Measurements from ENCODE around the gene MZF1.

Gene MZF1

DNA sequence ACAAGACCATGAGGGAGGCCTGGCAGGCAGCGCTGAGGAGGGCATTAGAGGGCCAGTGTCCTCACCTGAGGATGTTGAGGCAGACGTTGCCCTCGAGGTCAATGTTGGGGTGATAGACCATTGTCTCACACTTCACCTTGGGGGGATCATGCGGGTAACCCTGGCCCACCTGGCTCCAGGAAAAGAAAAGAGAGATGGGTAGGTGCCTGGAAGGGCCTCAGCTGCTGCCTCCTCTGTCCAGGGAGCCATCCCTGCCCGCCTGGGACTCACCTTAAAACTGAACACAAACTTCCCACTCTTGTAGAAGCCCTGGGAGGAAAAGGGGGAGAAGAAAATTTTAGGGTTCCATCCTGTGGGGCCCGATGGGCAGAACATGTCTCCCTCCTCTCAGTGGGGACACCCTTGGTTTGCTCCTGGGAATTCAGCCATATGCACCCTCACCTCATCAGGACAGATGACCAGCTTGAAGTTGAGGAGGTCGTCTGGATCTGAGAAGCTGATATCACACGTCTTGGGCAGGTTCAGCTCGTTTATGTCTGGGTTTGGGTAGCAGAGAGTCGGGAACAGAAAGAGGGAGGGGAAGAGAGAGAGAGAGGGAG, 16.4 kb downstream of the MZF1 start:
- FAIRE-seq (no peak), DNase-seq (ENCODE audit: low spot score) (no peak)

DNA sequence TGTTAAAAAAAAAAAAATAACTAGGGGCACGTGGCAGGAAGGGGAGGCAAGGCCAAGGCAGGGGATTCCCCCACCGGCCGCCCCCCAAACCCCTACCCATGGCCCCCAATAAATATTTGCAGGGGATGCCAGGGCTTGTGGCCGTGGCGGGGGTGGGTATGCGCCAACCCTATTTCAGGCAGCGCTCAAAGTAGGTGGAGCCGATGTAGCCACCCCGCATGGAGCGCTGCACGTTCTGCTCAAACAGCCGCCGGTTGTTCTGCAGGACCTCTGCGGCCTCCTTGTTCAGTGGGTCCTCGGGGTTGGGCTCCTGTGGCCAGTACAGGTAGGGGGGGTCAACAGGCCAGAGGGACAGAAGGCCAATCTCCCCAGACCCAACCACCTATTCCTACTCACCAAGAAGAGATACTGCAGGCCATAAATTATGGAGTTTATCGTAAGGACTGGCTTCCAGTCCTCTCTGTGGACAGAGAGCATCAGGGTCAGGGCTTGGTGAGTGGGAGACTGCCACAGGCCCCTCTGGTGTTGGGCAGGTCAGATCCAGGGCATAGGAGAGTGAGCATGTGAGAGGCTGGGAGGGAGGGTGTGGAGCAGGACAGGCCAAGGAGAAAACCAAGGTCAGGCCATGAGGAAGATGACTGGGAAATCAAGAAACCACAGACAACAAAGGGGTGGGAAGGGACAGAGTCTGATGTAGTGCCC, 17.1 kb downstream of the MZF1 start:
- no peak for DNase-seq (ENCODE audit: low spot score)
- FAIRE-seq = no peak

DNA sequence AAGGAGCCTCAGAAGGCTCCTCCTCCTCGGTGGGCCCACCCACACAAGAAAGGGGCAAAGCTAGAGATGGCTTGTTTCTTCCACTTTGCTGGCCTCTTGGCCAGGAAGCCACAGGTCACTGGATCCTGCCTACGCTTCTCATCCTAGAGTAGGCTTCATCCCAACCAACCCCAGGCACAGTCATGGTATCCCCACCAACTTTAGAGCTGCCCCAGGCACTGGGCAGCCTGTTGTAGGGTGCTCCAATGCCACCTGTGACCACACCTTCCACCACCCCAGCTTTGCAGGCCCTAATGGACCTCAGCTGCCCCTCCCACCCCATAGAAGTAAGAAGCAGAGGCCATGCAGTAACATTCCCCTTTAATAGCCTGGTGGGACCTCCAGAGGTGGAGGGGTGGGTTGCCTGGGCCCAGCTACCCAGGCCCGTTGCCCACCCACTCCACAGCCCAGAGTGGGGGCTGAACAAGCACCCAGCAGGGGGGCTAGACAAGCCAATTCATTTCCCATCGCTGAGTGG, 17.7 kb downstream of the MZF1 start:
- FAIRE-seq = no peak
- no peak for DNase-seq (ENCODE audit: low spot score)

DNA sequence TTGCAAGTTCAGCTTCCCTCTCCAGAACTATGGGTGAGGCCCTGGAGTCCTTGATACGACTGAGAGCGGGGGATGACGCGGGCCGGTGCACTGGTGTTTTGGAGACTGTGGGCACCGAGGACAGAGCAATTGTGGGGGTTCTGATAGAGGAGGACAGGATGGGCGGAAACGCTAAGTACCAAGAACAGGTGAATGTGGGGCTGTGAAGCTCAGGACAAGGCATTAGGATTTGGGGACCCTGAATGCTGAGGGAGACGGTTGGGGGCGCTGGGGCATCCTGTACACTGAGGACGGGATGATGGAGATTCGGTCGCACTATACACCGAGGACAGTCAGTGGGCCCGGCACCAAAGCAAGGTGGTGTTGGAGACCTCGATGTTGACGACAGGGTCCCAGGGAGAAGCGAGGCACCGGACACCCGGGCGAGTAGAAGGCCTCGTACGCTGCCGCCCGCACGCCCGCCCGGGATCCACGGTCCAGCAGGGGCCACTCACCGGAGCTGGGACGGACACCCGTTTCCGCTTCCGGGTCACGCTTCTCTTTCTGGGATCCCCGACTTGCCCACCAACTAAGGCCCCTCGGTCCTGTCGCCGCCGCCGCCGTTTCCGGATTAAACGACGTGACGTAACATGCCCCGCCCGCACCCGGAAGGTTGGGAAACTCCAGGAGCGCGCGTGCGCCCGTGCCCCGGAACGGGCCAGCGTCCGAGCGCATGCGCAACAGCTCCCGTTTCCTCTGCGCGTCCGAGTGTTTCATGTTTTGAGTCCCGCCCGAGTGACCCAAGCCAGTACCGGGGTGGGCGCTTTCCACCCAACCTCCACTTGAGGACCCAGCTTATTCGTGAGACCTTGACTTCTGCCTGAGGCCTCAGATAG, 18.4 kb downstream of the MZF1 start, which contains the start of gene CHMP2A:
Gene CHMP2A, minus strand, starts transcription at position 612 of the 875 bp plus-strand sequence. CDS start 893 bp downstream, outside the sequence.
- FAIRE-seq (no peak), DNase-seq (ENCODE audit: low spot score) (peak; percentile 65)

DNA sequence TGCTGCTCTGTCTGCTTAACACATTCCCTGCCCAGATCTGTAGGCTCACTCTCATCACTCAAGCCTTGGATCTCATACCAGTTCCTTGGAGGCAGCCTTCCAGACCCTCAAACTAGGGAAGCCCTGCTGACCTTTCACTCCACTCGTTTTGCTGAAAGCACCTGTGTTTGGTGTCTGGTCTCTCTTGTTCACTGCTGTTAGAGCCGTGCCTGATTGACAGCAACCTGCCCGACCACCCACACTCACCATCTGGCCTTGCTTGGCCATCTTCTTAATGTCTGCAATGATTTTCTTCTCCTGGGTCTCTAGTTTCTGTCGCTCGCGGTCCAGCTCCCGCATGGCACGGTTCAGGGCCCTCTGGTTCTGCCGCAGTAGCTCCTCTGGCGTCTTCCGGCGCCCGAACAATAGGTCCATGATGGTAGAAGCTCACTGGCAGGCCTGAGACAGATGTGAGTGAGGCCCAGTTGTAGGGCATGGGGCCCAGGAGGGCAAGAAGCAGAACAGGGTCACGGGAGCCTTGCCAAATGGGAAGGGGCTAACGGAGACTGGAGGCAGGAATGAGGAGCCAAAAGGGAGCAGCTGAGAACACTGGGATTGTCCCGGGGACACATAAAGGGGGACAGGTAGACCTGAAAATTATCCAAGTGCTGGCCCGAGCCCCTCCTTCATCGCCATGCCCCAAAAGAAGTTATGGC, 19.2 kb downstream of the MZF1 start:
- no peak for DNase-seq (ENCODE audit: low spot score)

DNA sequence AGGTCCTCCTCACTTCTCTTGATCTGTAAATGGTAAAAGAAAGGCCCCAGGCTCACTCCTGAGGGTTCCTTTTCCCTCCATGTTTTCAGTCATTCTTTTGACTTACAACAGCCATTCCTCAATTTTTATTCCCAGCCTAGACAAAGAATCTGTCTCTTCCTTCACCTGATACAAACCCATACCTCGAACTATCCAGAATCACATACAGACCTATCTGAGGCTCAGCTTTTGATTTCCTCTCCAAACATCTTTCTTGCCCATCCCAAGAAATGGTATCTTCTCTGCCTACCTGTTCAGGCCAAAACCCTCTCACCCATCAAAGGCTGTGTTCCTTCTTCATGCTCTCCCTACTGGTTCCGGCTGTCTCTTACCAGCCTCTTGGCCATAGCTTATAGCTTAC, 20.5 kb downstream of the MZF1 start:
- DNase-seq (ENCODE audit: low spot score) = no peak

More for the DNA sequence above, 19.2 kb downstream of the MZF1 start:
- no peak for FAIRE-seq

DNA sequence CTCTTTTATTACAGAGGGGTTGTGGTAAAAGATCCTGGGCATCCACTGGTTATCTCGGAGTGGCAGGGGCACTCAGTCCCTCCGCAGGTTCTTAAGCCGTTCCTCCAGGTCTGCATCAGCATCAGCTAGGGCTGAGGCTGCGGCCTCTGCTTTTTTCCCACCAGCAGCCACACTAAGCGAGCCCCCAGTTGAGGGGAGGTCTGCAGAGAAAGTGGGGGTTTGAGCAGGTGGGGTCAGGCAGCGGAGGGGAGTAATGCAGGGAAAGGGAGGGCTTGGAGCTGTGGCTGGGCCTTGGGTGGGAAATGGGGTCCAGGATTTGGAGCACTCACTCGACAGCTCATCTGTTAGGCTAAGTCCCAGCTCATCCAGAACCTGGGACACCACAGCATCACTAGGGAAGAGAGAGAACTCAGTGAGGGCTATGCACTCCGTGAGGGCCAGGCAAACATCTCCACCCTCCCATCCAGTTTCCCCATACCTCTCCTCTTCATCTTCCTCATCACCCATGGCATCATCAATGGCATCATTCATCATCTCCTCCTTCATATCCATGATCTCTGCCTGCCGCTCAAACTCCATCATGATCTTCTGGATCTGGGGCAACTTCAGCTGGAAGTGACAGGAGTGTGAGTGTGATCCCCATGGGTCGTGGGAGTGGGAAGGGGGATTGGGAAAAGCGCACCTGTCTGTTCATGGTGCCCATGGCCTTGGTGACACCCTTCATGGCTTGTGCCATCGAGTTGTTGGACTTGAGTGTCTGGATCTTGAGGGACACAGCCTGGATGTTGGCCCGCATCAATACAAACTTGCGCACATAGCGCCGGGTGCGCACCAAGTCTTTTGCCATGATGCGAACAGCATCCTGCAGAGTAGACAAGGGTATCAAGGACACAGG, 21.3 kb downstream of the MZF1 start:
- DNase-seq (ENCODE audit: low spot score) = no peak
- no peak for FAIRE-seq

More for the DNA sequence above, 20.5 kb downstream of the MZF1 start:
- FAIRE-seq = no peak

DNA sequence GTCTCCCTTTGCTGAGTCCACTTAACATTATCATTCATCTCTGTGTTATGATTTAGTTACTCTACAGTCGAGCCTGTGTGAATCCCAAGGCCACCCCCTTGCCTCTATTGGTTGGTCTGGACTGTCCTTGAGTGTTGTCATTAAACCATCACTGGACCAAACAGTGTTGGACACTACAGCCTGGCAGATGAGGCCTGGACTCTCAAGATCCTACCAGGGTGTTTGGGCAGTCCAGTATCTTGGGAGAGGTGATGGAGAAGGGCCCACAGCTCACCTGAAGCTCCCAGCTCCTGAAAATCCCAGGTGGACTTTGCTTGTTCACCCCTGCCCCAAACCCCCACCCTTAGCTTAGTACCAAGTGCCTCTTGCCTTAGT, 22.0 kb downstream of the MZF1 start:
- FAIRE-seq = no peak
- no peak for DNase-seq (ENCODE audit: low spot score)

DNA sequence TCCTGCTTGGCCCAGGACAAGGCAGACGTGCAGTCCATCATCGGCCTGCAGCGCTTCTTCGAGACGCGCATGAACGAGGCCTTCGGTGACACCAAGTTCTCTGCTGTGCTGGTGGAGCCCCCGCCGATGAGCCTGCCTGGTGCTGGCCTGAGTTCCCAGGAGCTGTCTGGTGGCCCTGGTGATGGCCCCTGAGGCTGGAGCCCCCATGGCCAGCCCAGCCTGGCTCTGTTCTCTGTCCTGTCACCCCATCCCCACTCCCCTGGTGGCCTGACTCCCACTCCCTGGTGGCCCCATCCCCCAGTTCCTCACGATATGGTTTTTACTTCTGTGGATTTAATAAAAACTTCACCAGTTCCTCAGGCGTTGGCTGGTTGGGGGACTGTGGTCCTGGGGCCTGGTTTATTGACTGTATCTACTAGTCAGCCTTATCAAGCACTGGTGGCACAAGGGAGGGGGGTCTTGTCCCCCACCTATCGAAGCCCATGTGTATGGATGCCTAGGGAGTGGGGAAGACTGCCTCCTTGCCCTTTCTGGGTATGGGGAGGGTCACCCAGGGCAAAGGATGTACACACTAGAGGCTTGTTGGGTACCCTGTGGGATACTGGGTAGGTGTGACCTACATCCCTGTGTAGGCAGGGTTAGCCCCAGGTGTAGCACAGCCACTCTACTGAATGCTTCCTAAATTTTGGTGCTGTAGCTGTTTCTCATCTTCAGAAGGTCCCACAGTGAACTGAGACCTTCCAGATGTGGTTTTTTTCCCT, 22.6 kb downstream of the MZF1 start:
- FAIRE-seq (no peak), DNase-seq (ENCODE audit: low spot score) (no peak)

DNA sequence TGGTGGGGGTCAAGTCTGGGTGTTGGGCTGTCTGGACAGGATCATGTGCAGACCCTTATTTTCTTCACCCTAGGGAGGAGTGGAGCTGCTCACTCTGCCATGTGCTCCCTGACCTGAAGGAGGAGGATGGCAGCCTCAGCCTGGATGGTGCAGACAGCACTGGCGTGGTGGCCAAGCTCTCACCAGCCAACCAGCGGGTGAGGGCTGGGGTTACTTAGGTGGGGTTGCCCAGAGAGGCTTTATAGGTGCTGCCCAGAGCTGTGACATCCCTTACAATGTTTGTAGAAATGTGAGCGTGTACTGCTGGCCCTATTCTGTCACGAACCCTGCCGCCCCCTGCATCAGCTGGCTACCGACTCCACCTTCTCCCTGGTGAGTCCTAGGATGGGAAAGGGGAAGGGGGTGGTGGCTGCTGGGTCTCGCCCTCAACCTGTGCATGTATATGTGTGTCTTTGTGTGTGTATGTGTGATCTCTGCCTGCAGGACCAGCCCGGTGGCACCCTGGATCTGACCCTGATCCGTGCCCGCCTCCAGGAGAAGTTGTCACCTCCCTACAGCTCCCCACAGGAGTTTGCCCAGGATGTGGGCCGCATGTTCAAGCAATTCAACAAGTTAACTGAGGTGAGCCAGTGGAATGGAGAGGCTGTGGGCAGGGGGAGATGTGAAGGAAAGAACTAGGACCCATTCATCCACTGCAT, 23.3 kb downstream of the MZF1 start:
- FAIRE-seq = no peak
- no peak for DNase-seq (ENCODE audit: low spot score)

DNA sequence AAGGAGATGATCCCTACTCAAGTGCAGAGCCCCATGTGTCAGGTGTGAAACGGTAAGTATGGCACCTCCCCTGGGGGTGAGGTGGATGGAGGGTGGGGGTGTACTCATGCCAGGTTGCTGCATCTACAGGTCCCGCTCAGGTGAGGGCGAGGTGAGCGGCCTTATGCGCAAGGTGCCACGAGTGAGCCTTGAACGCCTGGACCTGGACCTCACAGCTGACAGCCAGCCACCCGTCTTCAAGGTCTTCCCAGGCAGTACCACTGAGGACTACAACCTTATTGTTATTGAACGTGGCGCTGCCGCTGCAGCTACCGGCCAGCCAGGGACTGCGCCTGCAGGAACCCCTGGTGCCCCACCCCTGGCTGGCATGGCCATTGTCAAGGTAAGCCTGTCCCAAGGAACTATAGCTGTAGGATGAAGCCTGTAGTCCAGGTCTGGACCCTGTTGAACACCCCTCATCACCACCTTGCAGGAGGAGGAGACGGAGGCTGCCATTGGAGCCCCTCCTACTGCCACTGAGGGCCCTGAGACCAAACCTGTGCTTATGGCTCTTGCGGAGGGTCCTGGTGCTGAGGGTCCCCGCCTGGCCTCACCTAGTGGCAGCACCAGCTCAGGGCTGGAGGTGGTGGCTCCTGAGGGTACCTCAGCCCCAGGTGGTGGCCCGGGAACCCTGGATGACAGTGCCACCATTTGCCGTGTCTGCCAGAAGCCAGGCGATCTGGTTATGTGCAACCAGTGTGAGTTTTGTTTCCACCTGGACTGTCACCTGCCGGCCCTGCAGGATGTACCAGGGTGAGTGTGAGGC, 24.1 kb downstream of the MZF1 start:
- DNase-seq (ENCODE audit: low spot score) (no peak), FAIRE-seq (no peak)

DNA sequence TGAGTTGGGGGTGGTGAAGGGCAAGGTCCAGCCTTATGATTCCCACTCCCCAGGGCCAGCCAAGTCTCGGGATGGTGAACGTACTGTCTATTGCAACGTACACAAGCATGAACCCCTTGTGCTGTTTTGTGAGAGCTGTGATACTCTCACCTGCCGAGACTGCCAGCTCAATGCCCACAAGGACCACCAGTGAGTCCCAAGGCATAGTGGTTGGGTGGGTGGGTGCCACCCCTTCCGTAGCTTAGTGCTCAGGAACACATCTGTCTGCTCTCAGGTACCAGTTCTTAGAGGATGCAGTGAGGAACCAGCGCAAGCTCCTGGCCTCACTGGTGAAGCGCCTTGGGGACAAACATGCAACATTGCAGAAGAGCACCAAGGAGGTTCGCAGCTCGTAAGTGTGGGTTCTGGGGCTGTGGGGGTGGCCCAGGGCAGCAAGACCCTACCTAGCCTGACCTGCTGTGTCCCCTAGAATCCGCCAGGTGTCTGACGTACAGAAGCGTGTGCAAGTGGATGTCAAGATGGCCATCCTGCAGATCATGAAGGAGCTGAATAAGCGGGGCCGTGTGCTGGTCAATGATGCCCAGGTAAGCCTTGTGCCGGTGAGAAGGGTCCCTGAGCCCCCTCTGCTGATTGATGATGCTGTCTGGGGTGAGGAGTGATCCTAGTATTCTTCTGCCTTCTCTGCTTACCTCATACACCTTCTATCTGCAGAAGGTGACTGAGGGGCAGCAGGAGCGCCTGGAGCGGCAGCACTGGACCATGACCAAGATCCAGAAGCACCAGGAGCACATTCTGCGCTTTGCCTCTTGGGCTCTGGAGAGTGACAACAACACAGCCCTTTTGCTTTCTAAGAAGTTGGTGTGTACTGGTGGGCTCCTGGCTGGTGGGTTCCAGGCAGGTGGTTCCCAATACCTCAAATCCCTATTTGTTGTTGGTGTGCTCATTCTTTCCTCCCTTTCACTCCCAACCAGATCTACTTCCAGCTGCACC, 25.5 kb downstream of the MZF1 start:
- no peak for DNase-seq (ENCODE audit: low spot score)
- no peak for FAIRE-seq

DNA sequence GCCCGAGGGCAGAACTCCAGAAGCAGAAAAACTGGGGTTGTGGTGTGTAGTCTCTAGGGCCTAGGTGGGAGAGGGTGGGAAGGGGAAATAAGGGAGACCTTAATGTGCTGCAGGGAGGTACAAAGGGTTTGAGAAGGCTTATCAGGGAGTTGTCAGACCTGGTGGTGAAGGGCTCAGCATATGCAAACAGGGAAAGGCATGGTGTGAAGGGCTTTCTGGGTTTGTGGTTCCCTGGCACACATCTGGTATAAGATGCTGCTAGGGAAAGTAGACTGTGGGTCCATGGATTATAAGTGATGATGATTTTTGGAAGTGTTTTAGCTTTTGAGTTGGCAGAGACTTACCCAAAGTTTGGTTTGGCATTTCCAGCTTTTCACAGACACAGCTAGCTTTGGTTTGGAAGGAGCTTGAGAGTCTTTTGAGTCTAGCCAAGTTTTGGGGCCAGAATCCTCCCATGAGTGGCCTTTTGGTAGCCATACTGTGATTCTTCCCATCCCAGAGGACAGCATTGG, 27.1 kb downstream of the MZF1 start:
- FAIRE-seq (no peak), DNase-seq (ENCODE audit: low spot score) (no peak)

DNA sequence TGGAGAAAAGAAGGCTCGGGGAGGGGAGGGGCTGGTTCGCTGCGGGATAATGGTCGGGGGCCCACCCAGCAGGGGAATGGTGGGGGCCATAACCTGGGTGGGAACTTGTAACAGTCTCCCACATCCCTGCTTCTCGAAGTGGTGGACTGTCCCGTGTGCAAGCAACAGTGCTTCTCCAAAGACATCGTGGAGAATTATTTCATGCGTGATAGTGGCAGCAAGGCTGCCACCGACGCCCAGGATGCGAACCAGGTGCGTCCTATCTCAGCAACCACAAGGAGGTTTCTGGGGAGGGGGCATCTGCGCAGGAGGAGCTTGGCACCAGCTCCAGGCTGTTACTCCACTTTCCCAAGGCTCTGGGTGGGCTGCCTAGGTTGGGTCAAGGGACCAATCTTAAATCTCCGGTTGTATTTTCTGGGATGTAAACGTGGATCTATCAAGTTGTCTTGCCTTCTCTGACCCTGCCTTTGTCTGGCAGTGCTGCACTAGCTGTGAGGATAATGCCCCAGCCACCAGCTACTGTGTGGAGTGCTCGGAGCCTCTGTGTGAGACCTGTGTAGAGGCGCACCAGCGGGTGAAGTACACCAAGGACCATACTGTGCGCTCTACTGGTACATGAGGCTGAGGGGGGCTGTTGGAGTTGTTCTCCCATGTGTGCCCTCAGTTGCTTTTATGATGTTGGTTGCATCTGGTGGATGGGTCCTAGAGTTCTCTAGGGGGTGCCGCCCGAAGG, 27.7 kb downstream of the MZF1 start:
- no peak for FAIRE-seq
- DNase-seq (ENCODE audit: low spot score) = no peak

DNA sequence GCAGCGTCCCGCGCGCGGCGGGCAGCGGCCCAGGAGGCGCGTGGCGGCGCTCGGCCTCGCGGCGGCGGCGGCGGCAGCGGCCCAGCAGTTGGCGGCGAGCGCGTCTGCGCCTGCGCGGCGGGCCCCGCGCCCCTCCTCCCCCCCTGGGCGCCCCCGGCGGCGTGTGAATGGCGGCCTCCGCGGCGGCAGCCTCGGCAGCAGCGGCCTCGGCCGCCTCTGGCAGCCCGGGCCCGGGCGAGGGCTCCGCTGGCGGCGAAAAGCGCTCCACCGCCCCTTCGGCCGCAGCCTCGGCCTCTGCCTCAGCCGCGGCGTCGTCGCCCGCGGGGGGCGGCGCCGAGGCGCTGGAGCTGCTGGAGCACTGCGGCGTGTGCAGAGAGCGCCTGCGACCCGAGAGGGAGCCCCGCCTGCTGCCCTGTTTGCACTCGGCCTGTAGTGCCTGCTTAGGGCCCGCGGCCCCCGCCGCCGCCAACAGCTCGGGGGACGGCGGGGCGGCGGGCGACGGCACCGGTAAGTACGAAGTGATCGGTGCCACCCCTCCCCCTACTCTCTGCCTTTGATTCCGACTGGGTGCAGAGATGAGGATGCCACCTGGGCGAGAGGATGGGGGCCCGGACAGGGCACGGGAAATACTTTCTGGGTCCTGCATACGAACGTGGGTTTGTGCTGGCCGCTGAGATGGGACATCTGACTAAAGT, 28.4 kb downstream of the MZF1 start:
- peak; percentile 76 for DNase-seq (ENCODE audit: low spot score)
- no peak for FAIRE-seq

All from urothelium cell line (cell line).